Right lobe of liver (tissue), 6 donors: ENCODE results near the gene C2CD5. TPM values are rescaled to one million over a fixed set of nuclear protein-coding genes. Genes with fewer than 3 reads are reported as not detected.

ENCODE experiments used
- ATAC-seq, 4 donors: fragments of 200-7000 bp; cut with Tn5 transposase; one replicate each; pipeline ENCODE4 v1.9.1; 2020; ENCODE audit warnings: mild to moderate bottlenecking in 4 of 4, moderate library complexity in 4 of 4
- DNase-seq, 3 donors: peaks; one replicate each; pipeline ENCODE4 v3.0.0-alpha.2; 2020
- H3K27ac ChIP-seq, 3 donors: fragments of 200-600 bp; one replicate each; pipeline ENCODE4 v1.8.0; 2022
- H3K27me3 ChIP-seq, 2 donors: fragments of 200-600 bp; one replicate each; pipeline ENCODE4 v1.8.0; 2022
- H3K36me3 ChIP-seq, 4 donors: fragments of 200-600 bp; sonication (generic) in 1 of 4; one replicate each; pipeline versions ENCODE4 v1.5.1 to v1.8.0; 2017 to 2022; ENCODE audit warnings: control low read depth in 1 of 4
- H3K4me1 ChIP-seq, 4 donors: fragments of 200-600 bp; sonication (generic) in 1 of 4; one replicate each; pipeline versions ENCODE4 v1.5.1 to v1.8.0; 2017 to 2022; ENCODE audit warnings: control low read depth in 1 of 4
- H3K4me3 ChIP-seq, 3 donors: fragments of 200-600 bp; one replicate each; pipeline ENCODE4 v1.8.0; 2022
- H3K9me3 ChIP-seq, 4 donors: fragments of 200-600 bp; sonication (generic) in 1 of 4; one replicate each; pipeline versions ENCODE4 v1.5.1 to v1.8.0; 2017 to 2022; ENCODE audit warnings: control low read depth in 1 of 4
- CTCF ChIP-seq, 4 donors: fragments of 200-600 bp in 3 of 4; fragments of 450-650 bp in 1 of 4; IDR thresholded peaks; one replicate each; pipeline versions ENCODE4 v1.5.1 to v1.8.0; 2016 to 2022; ENCODE audit warnings: antibody characterized with exemption in 4 of 4, mild to moderate bottlenecking in 2 of 4
- POLR2A ChIP-seq: fragments of 450-650 bp; IDR thresholded peaks from one replicate; pipeline ENCODE4 v1.6.1; 2017; ENCODE audit warnings: antibody characterized with exemption, mild to moderate bottlenecking
- WGBS: methylation state at CpG from one replicate; pipeline ENCODE4 v1.1.6; 2018; ENCODE audit warnings: low coverage, low lambda C conversion rate; ENCODE audit not compliant: insufficient coverage; ENCODE audit errors: missing lambda C conversion rate; 5-methylcytosine and 5-hydroxymethylcytosine counted together
- intact Hi-C, 2 donors: fragments of 100-400 bp; cut with DNase I; formaldehyde crosslinking; loops; one replicate each; pipeline versions ENCODE4 v1.11.2 to v1.14.1; 2022
- total RNA-seq, 6 experiments: library from RNA; depleted of rRNA in 2 of 6; stranded (reverse); fragments of >200 nt in 2 of 6; fragmentation: NEBNext Ultra II Directional in 3 of 6; extraction: Animal tissue kit (Norgen Biotek cat#: 25700) in 3 of 6; gene quantifications; one replicate each; pipeline versions ENCODE4 v1.1.0 to v1.2.4, GENCODE V29; 2016 to 2023
- donor health status: DM: no; HTN: yes; CAD: no.
- donor health status: DM: no; HTN: no; CAD: no.
- donor health status: DM: no; HTN: no; CAD: no.
- donor health status: DM: no; HTN: yes; CAD: no.
- donor health status: DM: no; HTN: yes; CAD: no.

C2CD5 gene
- total RNA-seq, 6 experiments from 2014 or later, result 8.5 to 15.1 (median 12.4) TPM

- no peaks in the 10 kb centered on the region for H3K27me3 ChIP-seq
- ATAC-seq, result no peak
- intact Hi-C loops, result no loop called here
- no peaks in the 10 kb centered on the region for H3K9me3 ChIP-seq
- peaks cover 0 to 7% (median 2%) of the 10 kb centered on the region in 4 donors for H3K36me3 ChIP-seq
- H3K4me3 ChIP-seq, result no peak overlapping the region
- no peak for DNase-seq
- H3K4me1 ChIP-seq, result no peaks in the 10 kb centered on the region
- TF ChIP-seq POLR2A (no peak), CTCF (IDR thresholded peaks at IDR 0.05) (no peak)
- H3K27ac ChIP-seq, result no peak overlapping the region
Observed at GRCh38 chr12:22476133-22476532, 68.2 kb downstream of the C2CD5 start.

GRCh38 chr12:22474970-22475720 is 69.2 kb downstream of the C2CD5 start:
- Histone ChIP-seq H3K27me3 (no peaks in the 10 kb centered on the region), H3K27ac (no peak overlapping the region), H3K4me3 (no peak overlapping the region), H3K36me3 (peaks cover 0 to 7% (median 2%) of the 10 kb centered on the region in 4 donors), H3K4me1 (no peaks in the 10 kb centered on the region), H3K9me3 (no peaks in the 10 kb centered on the region)
- no peak for TF ChIP-seq POLR2A
- no peak for TF ChIP-seq CTCF (IDR thresholded peaks at IDR 0.05)
- intact Hi-C loops, result no loop called here
- DNase-seq (no peak), ATAC-seq (no peak)
- WGBS, result 91% methylated on average over 5 of the region's 5 CpGs

- 93% methylated on average over 3 of the region's 5 CpGs for WGBS
- no peak for TF ChIP-seq CTCF (IDR thresholded peaks at IDR 0.05)
- no peak for TF ChIP-seq POLR2A
- no peak overlapping the region for H3K27ac ChIP-seq
- no peaks in the 10 kb centered on the region for H3K9me3 ChIP-seq
- DNase-seq (no peak), ATAC-seq (no peak)
- H3K36me3 ChIP-seq, result peaks cover 0 to 12% (median 3%) of the 10 kb centered on the region in 4 donors
- H3K4me1 ChIP-seq, result no peaks in the 10 kb centered on the region
- no peaks in the 10 kb centered on the region for H3K27me3 ChIP-seq
- intact Hi-C loops, result no loop called here
- H3K4me3 ChIP-seq, result no peak overlapping the region
Observed at GRCh38 chr12:22473212-22473611, 71.1 kb downstream of the C2CD5 start.

- TF ChIP-seq CTCF (IDR thresholded peaks at IDR 0.05), result no peak
- TF ChIP-seq POLR2A, result no peak
- H3K27ac ChIP-seq, result no peak overlapping the region
- H3K36me3 ChIP-seq, result peaks cover 0 to 12% (median 3%) of the 10 kb centered on the region in 4 donors
- WGBS, result 96% methylated on average over 9 of the region's 10 CpGs
- no peaks in the 10 kb centered on the region for H3K4me1 ChIP-seq
- intact Hi-C loops, result loop anchor here in 1 of 2 donors (10.0 kb wide), 1 partner anchor 168 kb away; no protein-coding TSS in a partner anchor
- no peak overlapping the region for H3K4me3 ChIP-seq
- no peak for DNase-seq
- no peaks in the 10 kb centered on the region for H3K27me3 ChIP-seq
- no peak for ATAC-seq
- H3K9me3 ChIP-seq, result no peaks in the 10 kb centered on the region
Observed at GRCh38 chr12:22467190-22467589, 77.2 kb downstream of the C2CD5 start.
